ENCODE data around the gene WDCP.
"Not testable (repeated sequence)": the region's sequence is repeated elsewhere in the genome, so short reads cannot be mapped to it uniquely, and the experiment has no call there.

The WDCP gene

GRCh38 chr2:24021122-24021998 lies 25.8 kb downstream of the WDCP start:
- DNase-seq (ENCODE audit: low spot score) = no peak

GRCh38 chr2:24020244-24020643 lies 26.9 kb downstream of the WDCP start:
- DNase-seq (ENCODE audit: low spot score) = no peak

- DNase-seq (ENCODE audit: low spot score) = no peak
Observed at GRCh38 chr2:24019729-24020128, 27.5 kb downstream of the WDCP start.

- DNase-seq (ENCODE audit: low spot score) = no peak
Observed at GRCh38 chr2:24018241-24018640, 28.9 kb downstream of the WDCP start.

GRCh38 chr2:24017711-24018110 lies 29.5 kb downstream of the WDCP start:
- no peak for DNase-seq (ENCODE audit: low spot score)

GRCh38 chr2:24016853-24017703 lies 30.1 kb downstream of the WDCP start:
- DNase-seq (ENCODE audit: low spot score) = no peak

- DNase-seq (ENCODE audit: low spot score) = no peak
Observed at GRCh38 chr2:24016376-24016761, 30.8 kb downstream of the WDCP start.

- DNase-seq (ENCODE audit: low spot score) = peak; percentile 72
Observed at GRCh38 chr2:24015562-24016375, 31.4 kb downstream of the WDCP start.

GRCh38 chr2:24014902-24015301 lies 32.3 kb downstream of the WDCP start:
- not testable (repeated sequence) for DNase-seq (ENCODE audit: low spot score)

GRCh38 chr2:24012521-24013188 lies 34.5 kb downstream of the WDCP start:
- DNase-seq (ENCODE audit: low spot score) = no peak

- DNase-seq (ENCODE audit: low spot score) = no peak
Observed at GRCh38 chr2:24011250-24012104, 35.7 kb downstream of the WDCP start.

- no peak for DNase-seq (ENCODE audit: low spot score)
Observed at GRCh38 chr2:24010477-24011249, 36.5 kb downstream of the WDCP start.

- DNase-seq (ENCODE audit: low spot score) = peak; percentile 66
Observed at GRCh38 chr2:24009680-24010476, 37.3 kb downstream of the WDCP start, which contains the start of gene MFSD2B. Gene MFSD2B (plus strand): TSS chr2:24010085. CDS start chr2:24010097, 12 bp downstream.

GRCh38 chr2:24009367-24009679 lies 37.9 kb downstream of the WDCP start:
- DNase-seq (ENCODE audit: low spot score) = no peak

- DNase-seq (ENCODE audit: low spot score) = no peak
Observed at GRCh38 chr2:24008672-24009366, 38.4 kb downstream of the WDCP start.

GRCh38 chr2:24007693-24008092 lies 39.5 kb downstream of the WDCP start:
- DNase-seq (ENCODE audit: low spot score) = no peak

GRCh38 chr2:23994567-23994966 lies 52.6 kb downstream of the WDCP start:
- DNase-seq (ENCODE audit: low spot score) = no peak

- no peak for DNase-seq (ENCODE audit: low spot score)
Observed at GRCh38 chr2:23993736-23994269, 53.4 kb downstream of the WDCP start.

Data from AG08396 (cell line).